ENCODE results near the gene TYW1B. TPM values are rescaled to one million over a fixed set of nuclear protein-coding genes. Genes with fewer than 3 reads are reported as not detected.
"Not testable (repeated sequence)": the region's sequence is repeated elsewhere in the genome, so short reads cannot be mapped to it uniquely, and the experiment has no call there.

Gene TYW1B
- polyA plus RNA-seq, 4 donors: 2.9 to 8.0 (median 3.2) TPM

DNA sequence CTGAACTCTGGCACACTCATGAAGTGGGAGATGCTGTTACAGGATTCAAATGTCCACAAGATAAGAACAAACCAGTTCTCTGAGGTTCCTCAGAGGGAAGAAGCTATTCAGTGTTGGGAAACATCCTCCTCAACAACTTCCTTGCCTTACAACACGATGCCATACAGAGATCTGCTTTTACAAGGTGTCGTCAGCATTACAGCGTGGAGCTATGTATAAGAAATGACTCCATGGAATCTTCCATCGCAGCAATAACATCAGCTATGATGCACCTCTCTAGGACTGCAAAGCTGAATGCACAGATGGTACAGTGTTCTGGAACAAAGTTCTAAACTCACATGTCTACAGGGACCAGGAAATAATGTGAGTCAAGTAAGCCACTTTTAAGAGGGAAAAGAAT lies 122.3 kb downstream of the TYW1B start:
- not testable (repeated sequence) for DNase-seq (ENCODE audit: low read depth in 4 of 4, low spot score in 3 of 4)

GRCh38 chr7:72704894-72705293 lies 123.1 kb downstream of the TYW1B start:
- DNase-seq (ENCODE audit: low read depth in 4 of 4, low spot score in 3 of 4): no peak

GRCh38 chr7:72700548-72700947 lies 127.5 kb downstream of the TYW1B start:
- DNase-seq (ENCODE audit: low read depth in 4 of 4, low spot score in 3 of 4): not testable (repeated sequence)

GRCh38 chr7:72697066-72697465 lies 130.9 kb downstream of the TYW1B start:
- not testable (repeated sequence) for DNase-seq (ENCODE audit: low read depth in 4 of 4, low spot score in 3 of 4)

GRCh38 chr7:72696643-72697042 lies 131.4 kb downstream of the TYW1B start:
- DNase-seq (ENCODE audit: low read depth in 4 of 4, low spot score in 3 of 4): not testable (repeated sequence)

DNA sequence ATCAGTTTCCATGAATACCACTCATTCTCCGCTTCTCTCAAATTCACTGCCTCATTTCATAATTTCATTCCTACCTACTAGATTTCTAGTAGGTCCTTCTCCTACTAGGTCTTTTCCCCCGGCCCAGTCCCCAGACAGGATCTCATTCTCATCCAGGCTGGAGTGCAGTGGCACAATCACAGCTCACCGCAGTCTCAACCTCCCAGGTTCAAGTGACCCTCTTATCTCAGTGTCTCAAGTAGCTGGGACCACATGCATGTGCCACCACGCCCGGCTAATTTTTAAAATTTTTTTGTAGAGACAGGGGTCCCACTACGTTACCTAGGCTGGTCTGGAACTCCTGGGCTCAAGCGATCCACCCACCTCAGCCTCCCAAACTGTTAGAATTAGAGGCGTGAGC lies 132.5 kb downstream of the TYW1B start:
- DNase-seq (ENCODE audit: low read depth in 4 of 4, low spot score in 3 of 4): not testable (repeated sequence)

DNA sequence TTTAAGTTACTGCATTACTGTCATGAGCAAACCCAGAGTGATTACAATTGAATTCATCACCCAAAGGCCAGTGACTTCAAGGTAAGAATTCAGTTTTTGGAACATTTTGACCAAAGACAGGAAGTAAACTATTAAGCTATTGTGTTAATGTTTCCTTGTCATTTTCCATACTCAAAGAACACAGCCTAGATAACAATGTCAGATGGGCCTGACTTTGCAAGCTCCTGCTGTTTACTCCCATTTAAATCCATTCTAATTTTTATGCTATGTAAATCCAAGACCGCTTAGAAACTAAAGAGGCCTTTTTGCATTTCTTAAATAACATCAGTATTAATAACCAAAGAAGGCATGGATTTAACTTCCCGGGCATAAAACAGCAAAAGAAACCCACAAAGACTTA lies 136.6 kb downstream of the TYW1B start:
- not testable (repeated sequence) for DNase-seq (ENCODE audit: low read depth in 4 of 4, low spot score in 3 of 4)

DNA sequence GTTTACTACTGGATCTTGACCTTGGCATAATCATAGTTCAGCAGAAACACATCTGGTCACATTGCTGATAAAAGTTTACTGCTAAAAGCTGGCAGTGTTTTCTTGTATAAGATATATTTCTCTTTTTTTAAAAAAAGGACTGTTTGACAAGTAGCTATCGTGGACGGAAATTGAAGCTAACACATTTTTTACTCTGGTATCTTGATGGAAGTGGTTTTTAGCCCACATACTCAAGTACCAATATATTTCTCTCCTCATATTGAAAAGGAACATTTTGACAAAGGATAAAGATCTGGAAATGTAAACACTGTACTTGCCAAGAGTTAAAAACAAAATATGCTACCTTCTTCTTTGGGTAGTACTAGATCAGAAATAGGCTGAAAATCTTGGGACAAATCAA lies 137.8 kb downstream of the TYW1B start:
- not testable (repeated sequence) for DNase-seq (ENCODE audit: low read depth in 4 of 4, low spot score in 3 of 4)

DNA sequence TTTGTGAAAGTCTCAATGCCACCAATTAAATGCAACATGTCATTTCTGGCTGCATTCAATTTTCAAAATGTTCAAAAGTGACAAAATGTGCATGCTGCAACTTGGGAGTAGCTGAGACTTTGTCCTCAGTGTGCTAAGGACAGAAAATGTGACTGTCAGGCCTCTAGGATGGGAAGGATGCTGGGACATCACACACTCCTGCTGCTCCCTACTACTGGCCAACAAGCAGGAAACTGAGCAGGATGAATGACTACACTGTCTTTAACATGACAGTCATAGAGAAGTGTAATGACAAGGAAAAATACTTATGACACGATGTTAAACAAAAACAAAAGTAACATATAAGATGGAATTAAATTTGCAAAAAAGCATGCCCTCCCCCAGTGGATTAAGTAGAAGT lies 138.7 kb downstream of the TYW1B start:
- not testable (repeated sequence) for DNase-seq (ENCODE audit: low read depth in 4 of 4, low spot score in 3 of 4)

GRCh38 chr7:72681211-72681610 lies 146.8 kb downstream of the TYW1B start:
- DNase-seq (ENCODE audit: low read depth in 4 of 4, low spot score in 3 of 4): not testable (repeated sequence)

- not testable (repeated sequence) for DNase-seq (ENCODE audit: low read depth in 4 of 4, low spot score in 3 of 4)
Measured at GRCh38 chr7:72676880-72677279, 151.1 kb downstream of the TYW1B start.

GRCh38 chr7:72676086-72676690 lies 151.8 kb downstream of the TYW1B start:
- not testable (repeated sequence) for DNase-seq (ENCODE audit: low read depth in 4 of 4, low spot score in 3 of 4)

GRCh38 chr7:72675686-72676085 lies 152.3 kb downstream of the TYW1B start:
- DNase-seq (ENCODE audit: low read depth in 4 of 4, low spot score in 3 of 4): not testable (repeated sequence)

DNA sequence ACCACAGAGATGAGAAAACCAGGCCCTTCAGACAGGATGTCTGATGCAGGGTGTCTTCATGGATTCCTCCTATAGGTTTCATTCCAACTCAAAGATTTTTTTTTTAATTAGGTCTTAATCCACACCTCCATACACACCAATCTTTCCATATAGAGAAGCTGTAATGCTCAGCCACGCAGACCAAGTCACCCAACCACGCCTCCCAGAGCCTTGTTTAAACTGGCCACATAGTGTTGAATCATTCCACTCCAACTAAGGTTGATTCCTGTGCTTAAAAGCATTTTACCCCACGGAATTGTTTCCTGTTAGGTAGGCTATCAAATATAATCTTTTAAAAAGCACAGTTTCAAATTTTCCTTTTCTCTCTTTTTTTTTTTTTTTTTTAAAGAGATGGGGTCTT lies 153.6 kb downstream of the TYW1B start:
- no peak for DNase-seq (ENCODE audit: low read depth in 4 of 4, low spot score in 3 of 4)

DNA sequence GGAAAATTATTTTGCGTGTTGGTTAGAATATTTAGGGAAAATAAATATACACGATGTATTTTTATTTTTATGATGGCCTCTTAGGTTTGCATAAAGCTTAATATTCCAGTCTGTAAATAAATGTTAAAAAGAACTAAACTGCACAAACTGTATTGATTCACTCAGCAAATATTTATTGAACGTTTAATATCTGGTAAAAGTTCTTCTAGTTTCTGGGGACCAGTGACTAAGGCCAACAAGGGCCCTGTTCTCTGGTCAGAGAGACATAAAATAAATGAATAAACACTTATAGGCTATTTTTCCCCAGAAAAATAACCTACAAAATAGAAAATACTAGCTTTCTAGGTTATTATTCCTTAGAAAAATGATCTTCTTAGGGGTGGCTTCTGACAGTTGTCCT lies 157.2 kb downstream of the TYW1B start:
- not testable (repeated sequence) for DNase-seq (ENCODE audit: low read depth in 4 of 4, low spot score in 3 of 4)

DNA sequence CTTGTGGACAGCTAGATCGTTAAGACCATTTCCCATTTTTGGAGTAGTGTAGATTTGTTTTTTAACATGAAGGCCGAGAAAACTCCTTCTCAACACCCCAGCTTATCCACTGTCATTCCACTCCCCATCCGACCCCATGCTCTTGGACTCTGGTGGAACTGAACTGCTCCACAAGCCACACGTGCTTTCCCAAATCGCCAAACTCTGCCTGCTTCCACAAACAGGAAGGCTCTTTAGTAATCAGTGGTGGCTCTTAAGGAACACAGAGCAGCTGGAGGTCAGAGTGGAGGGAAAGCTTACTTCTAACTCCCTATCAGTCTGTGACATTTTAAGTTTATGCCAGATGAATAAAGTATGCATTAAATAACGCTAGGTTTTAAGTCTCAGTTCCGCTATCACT lies 159.6 kb downstream of the TYW1B start:
- not testable (repeated sequence) for DNase-seq (ENCODE audit: low read depth in 4 of 4, low spot score in 3 of 4)

DNA sequence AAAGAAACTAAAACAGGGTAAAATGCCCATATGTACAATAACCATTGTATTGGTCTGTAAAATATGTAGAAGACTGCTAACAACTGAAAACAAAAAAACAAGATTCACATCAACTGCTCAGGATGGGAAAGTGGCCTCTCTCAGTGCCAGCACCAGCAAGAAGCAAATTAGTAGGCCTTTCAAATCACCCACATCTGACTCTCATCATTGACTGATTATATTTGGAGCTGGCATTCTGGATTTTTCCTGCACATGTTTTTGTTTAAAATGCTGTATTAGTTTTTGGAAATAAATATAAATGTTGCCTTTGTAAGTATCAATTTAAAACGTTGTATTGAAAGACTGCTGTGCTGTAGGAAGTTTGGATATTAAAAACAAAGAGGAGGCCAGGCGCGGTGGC lies 161.0 kb downstream of the TYW1B start:
- not testable (repeated sequence) for DNase-seq (ENCODE audit: low read depth in 4 of 4, low spot score in 3 of 4)

DNA sequence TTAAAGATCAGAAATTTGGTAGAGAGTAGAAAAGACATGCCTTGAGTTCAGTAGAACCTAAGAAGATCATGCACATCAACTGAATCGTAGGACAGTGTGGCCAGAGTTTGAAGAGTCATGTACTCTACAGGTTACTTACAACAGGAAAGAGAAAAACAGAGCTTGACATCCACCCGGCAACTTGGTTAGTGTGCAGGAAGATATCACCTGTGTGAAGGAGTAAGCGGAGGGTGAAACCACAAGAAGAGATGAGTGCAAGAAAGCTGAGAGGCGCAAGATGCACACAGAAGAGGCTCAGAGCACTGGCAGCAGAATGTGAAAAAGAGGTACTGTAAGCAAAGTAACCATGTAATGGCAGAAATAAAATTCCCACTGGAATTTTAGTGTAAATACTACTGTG lies 179.4 kb downstream of the TYW1B start:
- DNase-seq (ENCODE audit: low read depth in 4 of 4, low spot score in 3 of 4): not testable (repeated sequence)

DNA sequence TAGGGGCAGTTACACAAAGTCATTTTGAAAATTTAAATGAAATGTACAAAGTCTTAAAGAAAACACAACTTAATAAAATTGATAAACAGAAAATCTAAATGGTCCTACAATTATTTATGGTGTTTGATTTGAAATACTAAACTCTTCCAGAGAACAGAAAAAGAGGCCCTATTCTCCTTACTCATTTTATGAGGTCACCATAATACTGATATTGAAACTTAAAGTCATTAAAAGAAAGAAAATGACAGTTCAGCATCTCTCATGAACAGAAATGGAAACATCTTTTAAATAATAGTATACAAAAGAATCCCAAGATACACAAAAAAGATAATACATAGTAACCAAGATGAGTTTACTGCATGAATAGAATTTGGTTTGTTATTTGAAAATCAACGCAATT lies 184.3 kb downstream of the TYW1B start:
- not testable (repeated sequence) for DNase-seq (ENCODE audit: low read depth in 4 of 4, low spot score in 3 of 4)

- not testable (repeated sequence) for DNase-seq (ENCODE audit: low read depth in 4 of 4, low spot score in 3 of 4)
Measured at GRCh38 chr7:72641485-72642248, 186.3 kb downstream of the TYW1B start.

- DNase-seq (ENCODE audit: low read depth in 4 of 4, low spot score in 3 of 4): not testable (repeated sequence)
Measured at GRCh38 chr7:72640740-72641139, 187.3 kb downstream of the TYW1B start.

DNA sequence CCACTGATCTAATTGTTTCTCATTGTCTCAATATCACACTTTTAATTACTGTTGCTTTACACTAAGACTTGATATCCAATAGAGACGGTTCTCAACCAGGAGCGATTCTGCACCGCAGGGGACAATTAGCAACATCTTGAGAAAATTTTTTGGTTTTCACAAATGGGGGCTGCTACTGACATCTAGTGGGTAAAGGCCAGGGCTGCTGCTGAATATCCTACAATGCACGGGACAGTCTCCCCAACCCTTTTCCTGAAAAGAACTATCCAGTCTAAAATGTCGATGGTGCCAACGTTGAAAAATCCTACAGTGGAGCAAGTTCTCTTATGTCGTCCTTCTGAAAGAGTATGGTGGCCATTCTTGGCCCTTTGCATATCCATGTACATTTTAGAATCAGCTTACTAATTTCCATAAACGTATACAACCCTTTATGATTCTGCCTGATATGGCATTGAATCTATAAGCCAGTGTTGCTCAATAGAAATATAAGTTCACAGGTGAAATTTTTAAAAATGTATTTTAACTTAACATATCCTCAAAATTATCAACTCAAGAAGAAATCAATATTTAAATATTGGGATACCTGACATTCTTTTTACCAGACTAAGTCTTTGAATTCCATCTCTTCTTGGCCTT lies 192.6 kb downstream of the TYW1B start:
- not testable (repeated sequence) for DNase-seq (ENCODE audit: low read depth in 4 of 4, low spot score in 3 of 4)

Measured in right renal pelvis (tissue), 4 donors.